OCI-LY1 (cell line): Measurements from ENCODE around the gene CUEDC1.

Experiments
- H2AFZ ChIP-seq: fragments of 200-600 bp; sonication (generic), shearing (Covaris generic); 2 replicates; pipeline ENCODE4 v1.6.0; 2014; ENCODE audit warnings: antibody characterized with exemption, mild to moderate bottlenecking, low read length
- H3F3A ChIP-seq: fragments of 200-600 bp; sonication (generic), shearing (Covaris generic); 2 replicates; pipeline ENCODE4 v1.6.0; 2014; ENCODE audit warnings: mild to moderate bottlenecking, antibody characterized with exemption, low read length, moderate library complexity; ENCODE audit not compliant: insufficient read depth
- H3K27ac ChIP-seq: fragments of 200-600 bp; sonication (generic); 2 replicates; pipeline ENCODE4 v1.5.1; 2014; ENCODE audit warnings: low read length, mixed run types, mild to moderate bottlenecking, low read depth; ENCODE audit not compliant: poor library complexity, severe bottlenecking
- H3K27me3 ChIP-seq: fragments of 200-600 bp; sonication (generic); 2 replicates; pipeline ENCODE4 v1.6.0; 2014; ENCODE audit warnings: antibody characterized with exemption, mild to moderate bottlenecking, low read length, moderate library complexity; ENCODE audit not compliant: insufficient read depth
- H3K36me3 ChIP-seq: fragments of 200-600 bp; sonication (generic); 2 replicates; pipeline ENCODE4 v1.6.1; 2014; ENCODE audit warnings: mild to moderate bottlenecking, antibody characterized with exemption, low read length, moderate library complexity, mixed read lengths; ENCODE audit not compliant: insufficient read depth
- H3K4me1 ChIP-seq: fragments of 200-600 bp; sonication (generic); 2 replicates; pipeline ENCODE4 v1.5.1; 2014; ENCODE audit warnings: mild to moderate bottlenecking, low read length, moderate library complexity; ENCODE audit not compliant: insufficient read depth, severe bottlenecking
- H3K4me2 ChIP-seq: fragments of 200-600 bp; sonication (generic), shearing (Covaris generic); 2 replicates; pipeline ENCODE4 v1.6.1; 2014; ENCODE audit warnings: low read length
- H3K4me3 ChIP-seq: fragments of 200-600 bp; sonication (generic); 2 replicates; pipeline ENCODE4 v1.5.1; 2014; ENCODE audit warnings: low read length, low read depth, mild to moderate bottlenecking, mixed read lengths; ENCODE audit not compliant: poor library complexity, severe bottlenecking
- H3K79me2 ChIP-seq: fragments of 200-600 bp; shearing (Covaris generic); 2 replicates; pipeline ENCODE4 v1.6.1; 2016; ENCODE audit warnings: mixed run types, low read length, mixed read lengths; ENCODE audit not compliant: insufficient read depth
- H3K9ac ChIP-seq: fragments of 200-600 bp; sonication (generic), shearing (Covaris generic); 2 replicates; pipeline ENCODE4 v1.6.1; 2014; ENCODE audit warnings: mild to moderate bottlenecking, low read length, mixed read lengths
- H3K9me2 ChIP-seq: fragments of 200-600 bp; sonication (generic), shearing (Covaris generic); 2 replicates; pipeline ENCODE4 v1.6.1; 2014; ENCODE audit warnings: low read depth, mild to moderate bottlenecking, low read length, mixed read lengths
- H3K9me3 ChIP-seq: fragments of 200-600 bp; shearing (Covaris generic); 2 replicates; pipeline ENCODE4 v1.6.1; 2014; ENCODE audit warnings: low read length, mixed read lengths
- H4K20me1 ChIP-seq: fragments of 200-600 bp; sonication (generic), shearing (Covaris generic); 2 replicates; pipeline ENCODE4 v1.6.0; 2016; ENCODE audit warnings: mild to moderate bottlenecking, low read length; ENCODE audit not compliant: insufficient read depth
- EZH2 ChIP-seq: fragments of 200-600 bp; sonication (generic), shearing (Covaris generic); IDR thresholded peaks from 2 replicates; pipeline ENCODE4 v1.8.0; 2017; ENCODE audit warnings: borderline replicate concordance, mixed run types, mild to moderate bottlenecking, antibody characterized with exemption, low read length, moderate library complexity, mixed read lengths
- TF ChIP-seq, protein P1 (sequence below): fragments of 200-600 bp; sonication (generic), shearing (Covaris generic); IDR thresholded peaks from 2 replicates; pipeline ENCODE4 v1.5.1; 2017; ENCODE audit warnings: mild to moderate bottlenecking, antibody characterized with exemption, low read length, moderate library complexity, mixed read lengths

Gene CUEDC1

GRCh38 chr17:57943645-57944044 is 11.6 kb downstream of the CUEDC1 start:
- Histone ChIP-seq H3K27me3 (0 out of 2 replicates have a peak, but pooled peaks cover 3% of the 10 kb centered on the region), H3K9ac (no peak overlapping the region), H4K20me1 (no peaks in the 10 kb centered on the region), H3K27ac (no peak overlapping the region), H3K4me3 (no peak overlapping the region), H3K4me1 (peaks cover 44% of the 10 kb centered on the region), H3K79me2 (no peaks in the 10 kb centered on the region), H3F3A (no peaks in the 10 kb centered on the region), H3K36me3 (no peaks in the 10 kb centered on the region), H3K4me2 (no peak overlapping the region), H3K9me2 (no peaks in the 10 kb centered on the region), H2AFZ (no peak overlapping the region), H3K9me3 (no peaks in the 10 kb centered on the region)
- no peak for TF ChIP-seq EZH2
- TF ChIP-seq, protein P1, sequence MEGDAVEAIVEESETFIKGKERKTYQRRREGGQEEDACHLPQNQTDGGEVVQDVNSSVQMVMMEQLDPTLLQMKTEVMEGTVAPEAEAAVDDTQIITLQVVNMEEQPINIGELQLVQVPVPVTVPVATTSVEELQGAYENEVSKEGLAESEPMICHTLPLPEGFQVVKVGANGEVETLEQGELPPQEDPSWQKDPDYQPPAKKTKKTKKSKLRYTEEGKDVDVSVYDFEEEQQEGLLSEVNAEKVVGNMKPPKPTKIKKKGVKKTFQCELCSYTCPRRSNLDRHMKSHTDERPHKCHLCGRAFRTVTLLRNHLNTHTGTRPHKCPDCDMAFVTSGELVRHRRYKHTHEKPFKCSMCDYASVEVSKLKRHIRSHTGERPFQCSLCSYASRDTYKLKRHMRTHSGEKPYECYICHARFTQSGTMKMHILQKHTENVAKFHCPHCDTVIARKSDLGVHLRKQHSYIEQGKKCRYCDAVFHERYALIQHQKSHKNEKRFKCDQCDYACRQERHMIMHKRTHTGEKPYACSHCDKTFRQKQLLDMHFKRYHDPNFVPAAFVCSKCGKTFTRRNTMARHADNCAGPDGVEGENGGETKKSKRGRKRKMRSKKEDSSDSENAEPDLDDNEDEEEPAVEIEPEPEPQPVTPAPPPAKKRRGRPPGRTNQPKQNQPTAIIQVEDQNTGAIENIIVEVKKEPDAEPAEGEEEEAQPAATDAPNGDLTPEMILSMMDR = no peak

GRCh38 chr17:57943140-57943539 is 12.1 kb downstream of the CUEDC1 start:
- no peak overlapping the region for H3K27ac ChIP-seq
- no peak overlapping the region for H2AFZ ChIP-seq
- 0 out of 2 replicates have a peak, but pooled peaks cover 1% of the 10 kb centered on the region for H3K27me3 ChIP-seq
- no peaks in the 10 kb centered on the region for H3K9me2 ChIP-seq
- no peaks in the 10 kb centered on the region for H3K9me3 ChIP-seq
- no peak overlapping the region for H3K4me2 ChIP-seq
- H3K36me3 ChIP-seq = no peaks in the 10 kb centered on the region
- no peak overlapping the region for H3K9ac ChIP-seq
- no peaks in the 10 kb centered on the region for H4K20me1 ChIP-seq
- H3K79me2 ChIP-seq = no peaks in the 10 kb centered on the region
- H3K4me3 ChIP-seq = no peak overlapping the region
- H3K4me1 ChIP-seq = peaks cover 44% of the 10 kb centered on the region
- TF ChIP-seq, protein P1 = no peak
- no peak for TF ChIP-seq EZH2
- H3F3A ChIP-seq = no peaks in the 10 kb centered on the region

GRCh38 chr17:57941384-57942370 is 13.5 kb downstream of the CUEDC1 start:
- peaks cover 37% of the 10 kb centered on the region for H3K4me1 ChIP-seq

More at GRCh38 chr17:57941384-57942370, 13.5 kb downstream of the CUEDC1 start:
- Histone ChIP-seq H3K36me3 (no peaks in the 10 kb centered on the region), H3F3A (no peaks in the 10 kb centered on the region), H3K9ac (no peak overlapping the region), H3K27me3 (no peaks in the 10 kb centered on the region), H4K20me1 (no peaks in the 10 kb centered on the region), H2AFZ (no peak overlapping the region), H3K27ac (peak overlapping the region; percentile 35), H3K79me2 (no peaks in the 10 kb centered on the region), H3K4me3 (no peak overlapping the region), H3K9me3 (no peaks in the 10 kb centered on the region), H3K9me2 (no peaks in the 10 kb centered on the region), H3K4me2 (no peak overlapping the region)
- TF ChIP-seq, protein P1 = no peak
- no peak for TF ChIP-seq EZH2
